ENCODE data around the gene COCH.

Gene COCH

GRCh38 chr14:30874120-30874998 lies at the start of gene COCH:
TSS of gene COCH (plus strand) at chr14:30874559. CDS start at chr14:30874939, 380 bp downstream.
- DNase-seq, result peak; percentile 1

DNA sequence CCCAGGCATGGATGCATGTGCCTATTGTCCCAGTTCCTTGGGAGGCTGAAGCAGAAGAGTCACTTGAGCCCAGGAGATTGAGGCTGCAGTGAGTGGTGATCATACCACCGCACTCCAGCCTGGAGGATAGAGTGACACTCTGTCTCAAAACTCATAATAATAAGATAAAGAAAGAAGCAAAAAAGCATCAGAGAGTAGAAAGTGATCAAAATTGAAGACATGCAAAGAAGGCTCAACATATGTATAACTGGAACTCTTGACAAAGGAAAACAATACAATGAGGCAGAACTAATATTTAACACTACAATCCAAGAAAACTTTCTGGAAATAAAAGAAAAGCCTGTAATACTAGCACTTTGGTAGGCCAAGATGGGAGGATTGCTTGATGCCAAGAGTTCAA lies 48.3 kb upstream of the COCH start:
- DNase-seq, result no peak

- DNase-seq, result no peak
Measured at GRCh38 chr14:30829853-30830252, 44.5 kb upstream of the COCH start.

DNA sequence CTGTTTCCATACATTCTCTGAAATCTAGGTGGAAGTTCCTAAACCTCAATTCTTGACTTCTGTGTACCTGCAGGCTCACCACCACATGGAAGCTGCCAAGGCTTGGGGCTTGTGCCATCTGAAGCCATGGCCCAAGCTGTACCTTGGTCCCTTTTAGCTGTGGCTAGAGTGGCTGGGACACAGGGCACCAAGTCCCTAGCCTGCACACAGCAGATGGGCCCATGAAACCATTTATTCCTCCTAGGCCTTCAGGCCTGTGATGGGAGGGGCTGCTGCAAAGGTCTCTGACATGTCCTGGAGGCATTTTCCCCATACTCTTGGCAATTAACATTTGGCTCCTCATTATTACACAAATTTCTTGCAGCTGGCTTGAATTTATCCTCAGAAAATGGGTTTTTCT lies 40.0 kb upstream of the COCH start:
- no peak for DNase-seq

GRCh38 chr14:30838351-30838750 lies 36.0 kb upstream of the COCH start:
- DNase-seq, result no peak

DNA sequence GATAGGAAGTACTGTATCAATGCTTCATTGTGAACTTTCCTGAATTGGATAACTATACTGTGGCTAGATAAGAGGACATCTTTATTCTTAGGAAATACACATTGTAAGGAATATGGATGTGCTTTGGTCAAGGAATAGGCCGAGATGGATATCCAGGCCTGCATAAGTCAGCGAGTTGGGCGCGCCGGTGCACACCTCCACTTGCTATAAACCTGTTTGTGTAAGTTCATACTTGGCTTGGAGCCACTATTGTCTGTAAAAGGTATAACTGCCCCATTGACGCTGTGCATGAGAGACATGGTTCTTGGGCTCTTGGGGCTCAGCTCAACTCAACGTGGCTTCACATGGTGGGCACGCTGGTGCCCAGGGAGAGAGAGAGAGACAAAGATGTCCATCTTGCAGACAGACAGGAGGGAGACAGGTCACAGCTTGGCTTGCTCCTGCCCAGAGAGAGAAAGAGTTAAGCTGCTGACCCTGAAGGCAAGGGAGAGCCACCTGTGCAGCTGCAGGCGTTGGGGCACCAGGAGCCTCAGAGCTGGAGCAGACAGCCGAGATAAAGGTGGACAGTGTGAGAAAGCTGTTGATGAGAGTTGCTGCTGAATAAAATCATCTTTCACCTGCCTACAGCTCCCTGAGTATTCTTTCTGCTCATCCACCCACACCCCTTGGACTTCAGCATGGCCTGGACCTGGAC lies 34.1 kb upstream of the COCH start:
- DNase-seq, result no peak

DNA sequence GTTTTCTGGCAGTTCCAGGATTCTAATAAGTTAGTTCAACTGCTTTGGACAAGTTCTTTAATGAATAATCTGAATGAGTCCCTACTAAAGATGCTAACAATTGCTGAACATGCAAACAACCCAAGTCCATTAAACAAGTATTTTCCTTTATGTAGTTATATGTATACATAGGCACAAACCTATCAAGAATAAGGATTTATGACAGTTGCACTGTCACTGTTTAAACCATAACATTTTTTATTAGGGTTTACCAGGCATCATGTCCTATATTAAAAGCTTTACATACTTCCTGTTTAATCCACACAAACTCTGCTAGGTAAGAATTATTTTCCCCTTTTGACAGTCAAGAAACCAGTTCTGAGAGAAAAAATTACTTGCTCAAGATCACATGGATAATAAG lies 31.9 kb upstream of the COCH start:
- no peak for DNase-seq

DNA sequence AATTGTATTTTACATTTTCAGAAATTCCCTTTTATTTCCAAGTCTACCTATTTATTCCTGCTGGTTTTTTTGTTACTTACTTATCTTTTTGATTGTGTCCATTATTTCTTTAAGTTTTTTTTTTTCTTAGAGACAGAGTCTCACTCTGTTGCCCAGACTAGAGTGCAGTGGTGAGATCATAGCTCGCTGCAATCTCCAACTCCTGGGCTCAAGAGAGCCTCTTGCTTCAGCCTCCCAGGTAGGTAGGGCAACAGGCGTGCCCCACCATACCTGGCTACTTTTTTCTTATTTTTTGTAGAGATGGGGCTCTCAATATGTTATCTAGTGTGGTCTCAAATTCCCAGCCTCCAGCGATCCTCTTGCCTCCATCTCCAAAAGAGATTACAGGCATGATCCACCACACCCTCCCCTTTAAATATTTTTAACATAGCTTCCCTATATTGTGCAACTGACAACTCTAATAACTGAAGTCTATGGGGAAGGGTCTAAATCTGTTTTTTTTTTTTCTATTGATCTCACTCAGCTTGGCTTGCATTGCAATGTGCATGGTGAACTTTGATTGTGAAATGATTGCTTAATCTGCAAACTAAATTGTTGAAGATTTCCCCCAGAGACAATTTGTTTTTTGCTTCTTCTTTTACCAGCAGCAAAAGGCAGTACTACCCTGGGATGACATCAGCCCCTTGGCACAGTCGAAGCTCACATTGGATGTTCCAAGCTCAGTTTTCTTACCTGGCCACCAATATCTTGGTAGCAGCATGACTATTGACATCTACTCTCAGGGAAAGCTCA lies 25.7 kb upstream of the COCH start:
- DNase-seq, result no peak

- DNase-seq, result no peak
Measured at GRCh38 chr14:30849354-30849753, 25.0 kb upstream of the COCH start.

DNA sequence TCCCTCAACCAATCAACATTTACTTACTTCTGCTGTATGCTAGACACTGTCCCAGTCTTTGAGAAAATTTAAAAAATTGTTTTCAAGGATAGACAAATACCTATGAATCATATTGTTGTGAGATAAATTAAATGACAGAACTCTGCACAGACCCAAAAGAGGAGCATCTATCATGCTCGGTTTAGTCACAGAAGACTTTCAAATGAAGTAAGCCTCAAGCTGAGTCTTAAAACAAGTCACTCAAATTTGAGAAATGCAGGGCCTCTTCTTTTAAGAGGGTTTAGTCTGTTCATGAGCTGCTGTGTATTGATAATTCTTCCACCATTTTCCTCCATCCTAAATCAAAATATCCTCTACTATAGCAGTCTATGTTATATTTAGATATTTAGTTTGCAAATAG lies 24.4 kb upstream of the COCH start:
- no peak for DNase-seq

DNA sequence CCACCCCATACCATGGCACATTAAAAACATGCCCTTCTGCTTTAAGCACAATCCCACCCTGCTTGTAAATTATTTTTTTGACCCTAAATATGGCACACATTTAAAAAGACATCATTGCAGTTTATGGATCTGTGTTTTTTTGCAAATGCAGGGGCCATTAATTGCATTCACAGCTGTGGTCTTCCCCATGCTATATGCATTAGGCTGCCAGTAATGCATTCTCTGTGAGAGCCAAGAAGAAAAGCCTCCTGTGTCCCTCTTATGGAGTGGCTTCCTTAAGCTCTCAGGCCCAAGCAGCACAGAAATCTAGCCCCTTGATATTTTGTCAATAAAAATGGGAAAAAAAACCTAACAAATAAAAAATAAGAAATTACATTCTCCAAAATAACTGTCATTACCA lies 20.4 kb upstream of the COCH start:
- no peak for DNase-seq

DNA sequence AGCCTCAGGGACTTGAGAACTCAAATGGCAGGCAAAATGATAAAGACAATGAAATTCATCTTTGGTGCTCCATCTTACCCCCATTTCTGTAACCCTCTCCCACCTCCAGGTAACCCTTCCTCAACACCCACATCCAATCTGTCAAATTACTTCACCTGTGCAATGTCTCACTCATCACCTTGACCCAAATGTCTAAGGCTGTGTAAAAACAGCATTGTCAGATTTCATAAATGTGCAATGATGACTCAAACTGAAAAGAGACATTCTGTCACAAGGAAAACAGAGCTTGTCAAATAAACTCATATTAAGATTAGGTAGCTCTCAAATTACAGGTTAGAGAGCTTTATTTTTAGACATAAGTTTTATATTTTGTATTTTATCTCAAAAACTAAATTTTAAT lies 19.9 kb upstream of the COCH start:
- DNase-seq, result no peak

GRCh38 chr14:30855345-30856037 lies 18.9 kb upstream of the COCH start:
- no peak for DNase-seq

DNA sequence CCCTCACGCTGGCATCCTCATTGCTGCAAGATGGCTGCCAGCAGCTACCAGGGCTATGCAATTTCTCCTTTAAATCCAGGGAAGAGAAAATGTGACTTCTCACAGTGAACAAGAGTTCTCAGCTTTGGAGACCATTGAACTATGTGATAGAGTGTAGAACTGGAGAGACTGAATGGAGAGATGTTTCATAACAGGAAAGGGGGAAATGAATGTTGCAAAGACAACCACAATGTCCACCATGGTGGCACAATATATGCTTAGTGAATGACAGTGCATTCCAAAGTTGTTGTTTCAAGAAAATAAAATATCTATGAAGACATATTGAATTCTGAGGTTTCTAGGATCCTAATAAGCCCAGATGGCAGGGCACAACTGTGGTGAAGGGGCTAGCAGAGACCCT lies 13.2 kb upstream of the COCH start:
- DNase-seq, result no peak

- DNase-seq, result no peak
Measured at GRCh38 chr14:30864934-30865333, 9.4 kb upstream of the COCH start.

GRCh38 chr14:30868736-30869135 lies 5.6 kb upstream of the COCH start:
- no peak for DNase-seq

- DNase-seq, result no peak
Measured at GRCh38 chr14:30869551-30870155, 4.7 kb upstream of the COCH start.

GRCh38 chr14:30872602-30873001 lies 1.8 kb upstream of the COCH start:
- no peak for DNase-seq

- no peak for DNase-seq
Measured at GRCh38 chr14:30873308-30874119, 845 bp upstream of the COCH start.

- DNase-seq, result no peak
Measured at GRCh38 chr14:30874999-30875787, 834 bp downstream of the COCH start.

- DNase-seq, result no peak
Measured at GRCh38 chr14:30875788-30876053, 1.4 kb downstream of the COCH start.

Measured in CD4-positive, alpha-beta T cell treated with Interleukin-10 for 1 hour (primary cell).